PFSK-1 (cell line): ENCODE data around the gene TMPRSS12.

Experiments used
- FOXP2 ChIP-seq: optimal IDR thresholded peaks from 2 replicates; pipeline ENCODE3; 2011; ENCODE audit warnings: borderline replicate concordance, control low read depth, inconsistent platforms; ENCODE audit not compliant: insufficient read depth; ENCODE audit errors: extremely low read length, extremely low read depth
- POLR2AphosphoS5 ChIP-seq: IDR thresholded peaks from 2 replicates; pipeline ENCODE4 v1.6.1; 2012; ENCODE audit warnings: low read depth, mild to moderate bottlenecking, control low read depth, low read length, moderate library complexity
- SIN3A ChIP-seq: IDR thresholded peaks from 2 replicates; pipeline ENCODE4 v1.6.1; 2012; ENCODE audit warnings: mild to moderate bottlenecking, low read length, moderate library complexity, borderline replicate concordance; ENCODE audit not compliant: insufficient read depth
- TAF1 ChIP-seq: IDR thresholded peaks from 2 replicates; pipeline ENCODE4 v1.6.1; 2012; ENCODE audit warnings: low read length, control low read depth, borderline replicate concordance; ENCODE audit not compliant: insufficient read depth
- TF ChIP-seq, protein P1 (sequence below), 2 experiments: IDR thresholded peaks; 2 replicates each; pipeline versions ENCODE4 v1.6.1 to v1.8.0; 2011 to 2012; ENCODE audit warnings: low read depth in 2 of 2, low read length in 2 of 2, control low read depth in 1 of 2, inconsistent platforms in 1 of 2, mild to moderate bottlenecking in 1 of 2, moderate library complexity in 1 of 2; ENCODE audit not compliant: insufficient read depth in 1 of 2

The TMPRSS12 gene

DNA sequence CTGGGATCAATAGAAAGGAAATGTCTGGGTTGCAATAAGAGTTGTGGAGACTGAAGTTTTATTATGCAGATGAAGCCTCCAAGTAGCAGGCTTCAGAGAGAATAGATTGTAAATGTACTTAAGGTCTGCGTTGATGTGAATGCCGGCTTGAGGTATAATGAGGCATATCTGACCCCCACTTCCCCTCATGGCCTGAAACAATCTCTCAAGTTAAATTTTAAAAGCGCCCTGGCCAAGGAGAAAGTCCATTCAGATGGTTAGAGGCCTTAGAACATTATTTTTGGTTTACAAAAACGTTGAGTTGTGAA, 81.4 kb downstream of the TMPRSS12 start:
- TF ChIP-seq TAF1, result no peak
- TF ChIP-seq, protein P1, sequence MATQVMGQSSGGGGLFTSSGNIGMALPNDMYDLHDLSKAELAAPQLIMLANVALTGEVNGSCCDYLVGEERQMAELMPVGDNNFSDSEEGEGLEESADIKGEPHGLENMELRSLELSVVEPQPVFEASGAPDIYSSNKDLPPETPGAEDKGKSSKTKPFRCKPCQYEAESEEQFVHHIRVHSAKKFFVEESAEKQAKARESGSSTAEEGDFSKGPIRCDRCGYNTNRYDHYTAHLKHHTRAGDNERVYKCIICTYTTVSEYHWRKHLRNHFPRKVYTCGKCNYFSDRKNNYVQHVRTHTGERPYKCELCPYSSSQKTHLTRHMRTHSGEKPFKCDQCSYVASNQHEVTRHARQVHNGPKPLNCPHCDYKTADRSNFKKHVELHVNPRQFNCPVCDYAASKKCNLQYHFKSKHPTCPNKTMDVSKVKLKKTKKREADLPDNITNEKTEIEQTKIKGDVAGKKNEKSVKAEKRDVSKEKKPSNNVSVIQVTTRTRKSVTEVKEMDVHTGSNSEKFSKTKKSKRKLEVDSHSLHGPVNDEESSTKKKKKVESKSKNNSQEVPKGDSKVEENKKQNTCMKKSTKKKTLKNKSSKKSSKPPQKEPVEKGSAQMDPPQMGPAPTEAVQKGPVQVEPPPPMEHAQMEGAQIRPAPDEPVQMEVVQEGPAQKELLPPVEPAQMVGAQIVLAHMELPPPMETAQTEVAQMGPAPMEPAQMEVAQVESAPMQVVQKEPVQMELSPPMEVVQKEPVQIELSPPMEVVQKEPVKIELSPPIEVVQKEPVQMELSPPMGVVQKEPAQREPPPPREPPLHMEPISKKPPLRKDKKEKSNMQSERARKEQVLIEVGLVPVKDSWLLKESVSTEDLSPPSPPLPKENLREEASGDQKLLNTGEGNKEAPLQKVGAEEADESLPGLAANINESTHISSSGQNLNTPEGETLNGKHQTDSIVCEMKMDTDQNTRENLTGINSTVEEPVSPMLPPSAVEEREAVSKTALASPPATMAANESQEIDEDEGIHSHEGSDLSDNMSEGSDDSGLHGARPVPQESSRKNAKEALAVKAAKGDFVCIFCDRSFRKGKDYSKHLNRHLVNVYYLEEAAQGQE (IDR thresholded peaks at IDR 0.05; ENCODE audit: insufficient read depth in 1 of 2, low read depth in 2 of 2, low read length in 2 of 2), result no peak
- no peak for TF ChIP-seq SIN3A
- no peak for TF ChIP-seq FOXP2
- no peak for TF ChIP-seq POLR2AphosphoS5

DNA sequence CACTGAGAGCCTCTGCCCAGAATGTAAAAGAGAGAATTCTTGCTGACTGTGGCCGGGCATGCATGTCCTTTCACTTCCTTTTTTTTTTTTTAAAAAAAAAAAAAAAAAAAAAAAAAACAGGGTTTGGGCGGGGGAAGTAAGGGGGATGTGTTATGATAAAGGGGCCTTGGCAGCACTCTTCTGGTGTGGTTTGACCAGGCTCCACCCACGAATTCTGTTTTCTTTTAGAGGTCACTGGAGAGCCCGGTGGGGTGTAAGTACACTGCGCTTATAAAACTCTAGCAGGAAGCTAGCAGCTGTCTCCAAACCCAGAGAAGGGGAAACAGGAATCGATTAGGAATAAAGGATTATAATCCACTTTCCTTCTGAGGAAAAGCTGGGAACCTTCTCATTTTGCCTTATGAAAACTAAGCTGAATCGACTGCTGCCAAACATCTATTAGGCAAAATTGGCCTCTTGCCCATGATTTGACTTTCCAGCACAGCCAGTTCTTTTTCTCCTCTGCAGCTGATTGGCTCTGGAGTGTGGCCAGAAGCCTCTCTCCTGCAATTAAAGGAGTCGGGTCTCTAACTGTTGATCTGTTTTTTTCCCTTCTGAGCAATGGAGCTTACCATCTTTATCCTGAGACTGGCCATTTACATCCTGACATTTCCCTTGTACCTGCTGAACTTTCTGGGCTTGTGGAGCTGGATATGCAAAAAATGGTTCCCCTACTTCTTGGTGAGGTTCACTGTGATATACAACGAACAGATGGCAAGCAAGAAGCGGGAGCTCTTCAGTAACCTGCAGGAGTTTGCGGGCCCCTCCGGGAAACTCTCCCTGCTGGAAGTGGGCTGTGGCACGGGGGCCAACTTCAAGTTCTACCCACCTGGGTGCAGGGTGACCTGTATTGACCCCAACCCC, 82.0 kb downstream of the TMPRSS12 start:
- peak; percentile 20; the same call in 1 of the 2 replicates for TF ChIP-seq POLR2AphosphoS5
- TF ChIP-seq TAF1, result no peak

DNA sequence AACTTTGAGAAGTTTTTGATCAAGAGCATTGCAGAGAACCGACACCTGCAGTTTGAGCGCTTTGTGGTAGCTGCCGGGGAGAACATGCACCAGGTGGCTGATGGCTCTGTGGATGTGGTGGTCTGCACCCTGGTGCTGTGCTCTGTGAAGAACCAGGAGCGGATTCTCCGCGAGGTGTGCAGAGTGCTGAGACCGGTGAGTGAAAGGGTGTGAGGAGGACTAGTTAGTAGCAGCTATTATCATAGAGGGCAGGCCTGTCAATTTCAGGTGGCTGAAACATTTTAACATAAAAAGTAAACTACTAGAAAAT, 82.6 kb downstream of the TMPRSS12 start:
- TF ChIP-seq FOXP2 (no peak), SIN3A (no peak), POLR2AphosphoS5 (no peak), TAF1 (no peak)
- TF ChIP-seq, protein P1 (IDR thresholded peaks at IDR 0.05; ENCODE audit: insufficient read depth in 1 of 2, low read depth in 2 of 2, low read length in 2 of 2), result no peak

DNA sequence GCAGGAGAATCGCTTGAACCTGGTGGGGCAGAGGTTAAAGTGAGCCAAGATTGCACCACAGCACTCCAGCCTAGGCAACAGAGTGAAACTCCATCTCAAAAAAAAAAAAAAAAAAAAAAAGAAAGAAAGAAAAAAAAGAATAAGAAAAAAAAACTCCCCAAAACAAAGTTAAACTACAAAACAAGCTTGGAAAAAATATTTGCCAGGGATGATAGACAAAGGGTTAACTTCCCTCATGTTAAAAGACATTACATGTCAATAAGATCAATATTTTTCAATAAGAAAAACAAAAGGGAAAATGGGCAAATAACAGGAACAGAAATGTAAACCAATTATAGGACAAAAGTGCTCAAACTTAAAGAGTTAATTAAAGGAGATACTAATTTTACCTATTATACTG, 83.2 kb downstream of the TMPRSS12 start:
- TF ChIP-seq TAF1 (no peak), POLR2AphosphoS5 (no peak), SIN3A (no peak)
- TF ChIP-seq, protein P1 (IDR thresholded peaks at IDR 0.05; ENCODE audit: insufficient read depth in 1 of 2, low read depth in 2 of 2, low read length in 2 of 2), result no peak

DNA sequence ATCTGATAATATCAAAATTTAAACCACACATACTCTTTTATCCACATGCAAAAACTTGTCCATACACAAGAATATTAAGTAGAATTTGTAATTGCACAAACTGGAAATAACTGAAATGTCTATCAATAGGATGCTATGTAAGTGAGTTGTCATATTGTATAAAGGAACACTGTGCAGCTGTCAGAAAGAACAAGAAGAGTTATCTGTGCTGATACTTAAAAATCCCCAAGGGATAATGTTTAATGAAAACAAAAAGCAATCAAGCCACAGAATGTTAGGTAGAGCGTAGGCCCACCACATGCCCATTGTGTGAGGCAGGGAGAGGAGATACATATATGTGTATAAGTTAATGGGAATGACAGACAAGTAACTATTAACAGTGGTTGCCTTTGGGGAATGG, 83.7 kb downstream of the TMPRSS12 start:
- TF ChIP-seq FOXP2 (no peak), POLR2AphosphoS5 (no peak)
- TF ChIP-seq, protein P1 (IDR thresholded peaks at IDR 0.05; ENCODE audit: insufficient read depth in 1 of 2, low read depth in 2 of 2, low read length in 2 of 2), result no peak
